Suprapubic skin (tissue), 4 donors: Measurements from ENCODE around the gene WRAP53. TPM values are rescaled to one million over a fixed set of nuclear protein-coding genes. Genes with fewer than 3 reads are reported as not detected.

Experiments used
- total RNA-seq, 4 donors: library from RNA; depleted of rRNA; stranded (reverse); fragments of >200 nt; gene quantifications; one replicate each; pipeline ENCODE4 v1.1.0, GENCODE V29; 2016

Gene WRAP53
- total RNA-seq, 4 donors from 2014 or later = 3.9 to 7.6 (median 5.5) TPM

Other genes starting within 250 kb of the WRAP53 start
- 10 to 100 TPM; 10.3 to 28.5 (median 12.5) TPM for gene FGF11, start 249.0 kb upstream of the WRAP53 start, total RNA-seq
- 10 to 100 TPM in 2 of 4 donors, 1 to 10 TPM in 2; 7.3 to 11.3 (median 9.7) TPM for gene CHRNB1, start 243.4 kb upstream of the WRAP53 start, total RNA-seq
- 10 to 100 TPM; 36.1 to 65.7 (median 45.3) TPM for gene ZBTB4, start 208.8 kb upstream of the WRAP53 start, total RNA-seq
- gene SLC35G6, start 207.0 kb upstream of the WRAP53 start, total RNA-seq = not detected
- gene POLR2A, start 204.1 kb upstream of the WRAP53 start, total RNA-seq = 100 to 1,000 TPM; 104 to 194 (median 140) TPM
- gene TNFSF12, start 139.4 kb upstream of the WRAP53 start, total RNA-seq = 10 to 100 TPM; 12.7 to 28.4 (median 18.0) TPM
- 10 to 100 TPM in 3 of 4 donors, 1 to 10 TPM in 1; 9.6 to 26.6 (median 15.5) TPM for gene TNFSF13, start 129.7 kb upstream of the WRAP53 start, total RNA-seq
- 10 to 100 TPM; 40.2 to 53.5 (median 51.6) TPM for gene SENP3, start 126.6 kb upstream of the WRAP53 start, total RNA-seq
- 10 to 100 TPM in 1 of 4 donors, 1 to 10 TPM in 3; 5.0 to 13.2 (median 9.6) TPM for gene CD68, start 108.8 kb upstream of the WRAP53 start, total RNA-seq
- gene MPDU1, start 104.6 kb upstream of the WRAP53 start, total RNA-seq = 100 to 1,000 TPM in 1 of 4 donors, 10 to 100 TPM in 3; 54.3 to 104 (median 86.3) TPM
- gene SOX15, start 98.4 kb upstream of the WRAP53 start, total RNA-seq = 100 to 1,000 TPM in 2 of 4 donors, 10 to 100 TPM in 2; 68.0 to 140 (median 102) TPM
- 10 to 100 TPM; 21.0 to 25.6 (median 22.5) TPM for gene FXR2, start 73.6 kb upstream of the WRAP53 start, total RNA-seq
- gene SAT2, start 60.7 kb upstream of the WRAP53 start, total RNA-seq = 10 to 100 TPM; 28.7 to 58.8 (median 39.9) TPM
- not detected for gene SHBG, start 58.3 kb upstream of the WRAP53 start, total RNA-seq
- 1 to 10 TPM in 1 of 4 donors, under 1 TPM in 3; 0.49 to 4.2 (median 0.74) TPM for gene ATP1B2, start 37.6 kb upstream of the WRAP53 start, total RNA-seq
- 10 to 100 TPM; 37.2 to 77.2 (median 65.2) TPM for gene TP53, start 987 bp upstream of the WRAP53 start, total RNA-seq
- gene EFNB3, start 16.7 kb downstream of the WRAP53 start, total RNA-seq = 1 to 10 TPM; 6.2 to 9.2 (median 9.0) TPM
- under 1 TPM in 2 of 4 donors, not detected in 2; 0.08 to 0.19 TPM for gene DNAH2, start 29.3 kb downstream of the WRAP53 start, total RNA-seq
- gene KDM6B, start 145.7 kb downstream of the WRAP53 start, total RNA-seq = 10 to 100 TPM; 21.4 to 31.0 (median 26.7) TPM
- gene TMEM88, start 166.6 kb downstream of the WRAP53 start, total RNA-seq = 1 to 10 TPM; 4.2 to 7.6 (median 5.1) TPM
- 10 to 100 TPM; 46.2 to 90.6 (median 47.6) TPM for gene NAA38, start 169.1 kb downstream of the WRAP53 start, total RNA-seq
- 10 to 100 TPM in 1 of 4 donors, 1 to 10 TPM in 3; 7.1 to 10.8 (median 9.8) TPM for gene CYB5D1, start 169.5 kb downstream of the WRAP53 start, total RNA-seq
- gene CHD3, start 200.3 kb downstream of the WRAP53 start, total RNA-seq = 10 to 100 TPM; 42.1 to 76.0 (median 67.7) TPM
- 10 to 100 TPM; 51.1 to 66.3 (median 57.3) TPM for gene RNF227, start 227.8 kb downstream of the WRAP53 start, total RNA-seq
- gene KCNAB3, start 241.4 kb downstream of the WRAP53 start, total RNA-seq = 1 to 10 TPM in 3 of 4 donors, not detected in 1; 1.9 to 7.5 (median 2.4) TPM
- gene TRAPPC1, start 243.5 kb downstream of the WRAP53 start, total RNA-seq = 10 to 100 TPM; 39.4 to 64.1 (median 46.2) TPM
- 10 to 100 TPM; 23.7 to 57.0 (median 30.8) TPM for gene CNTROB, start 243.7 kb downstream of the WRAP53 start, total RNA-seq